GM18507 (cell line): ENCODE measurements around the gene MYL5.

Source experiments
- DNase-seq: peaks from one replicate; pipeline ENCODE4 v3.0.0; 2011; ENCODE audit warnings: low read depth; ENCODE audit not compliant: insufficient read length; ENCODE audit errors: extremely low spot score
- FAIRE-seq: peaks from 2 replicates; lab custom pipeline; 2011; peaks lifted over from hg19 to GRCh38; lab: Jason Lieb, UNC

The MYL5 gene, protein sequence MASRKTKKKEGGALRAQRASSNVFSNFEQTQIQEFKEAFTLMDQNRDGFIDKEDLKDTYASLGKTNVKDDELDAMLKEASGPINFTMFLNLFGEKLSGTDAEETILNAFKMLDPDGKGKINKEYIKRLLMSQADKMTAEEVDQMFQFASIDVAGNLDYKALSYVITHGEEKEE

DNA sequence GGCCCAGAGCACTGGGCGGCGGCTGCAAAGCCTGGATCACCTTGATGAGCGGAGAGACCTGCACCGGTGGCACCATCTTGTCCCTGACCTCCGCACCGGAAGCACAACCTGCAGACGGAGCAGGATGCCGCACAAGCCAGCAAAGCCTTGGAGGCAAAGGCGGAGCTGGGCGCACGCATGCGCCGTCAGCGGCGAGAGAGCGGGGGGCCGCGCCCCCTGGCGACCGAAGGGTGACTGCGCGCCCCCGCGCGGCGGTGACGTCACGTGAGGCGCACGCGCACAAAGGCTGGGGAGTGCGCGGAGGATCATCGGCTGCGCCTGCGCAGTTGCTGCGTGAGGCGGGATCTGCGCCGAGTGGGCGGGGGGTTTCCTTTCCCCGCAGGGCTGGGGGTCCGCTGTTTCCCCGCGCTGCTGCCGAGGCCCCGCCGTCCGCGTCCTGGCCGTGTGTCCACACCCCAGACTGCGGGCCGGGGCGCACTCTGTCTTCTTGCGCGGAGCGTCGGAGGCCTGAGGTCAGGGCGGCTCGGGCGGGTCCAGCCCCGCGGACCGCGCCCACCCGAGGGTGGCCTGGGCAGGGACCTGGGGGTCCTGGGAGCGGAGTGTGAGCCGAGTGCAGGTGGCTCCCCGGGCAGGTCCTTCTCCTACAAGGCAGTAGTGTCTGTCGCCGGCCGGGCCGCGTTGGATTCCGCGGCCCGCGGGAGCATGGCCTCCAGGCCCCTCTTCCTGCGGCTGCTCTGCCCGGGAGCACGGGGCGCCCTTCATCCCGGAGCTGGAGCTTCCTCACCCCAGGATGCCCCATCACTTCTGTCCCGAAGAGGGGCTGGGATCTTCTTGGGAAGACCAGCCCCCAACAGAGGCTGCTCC lies at the start of gene MYL5, which contains the start of gene ATP5ME:
Gene MYL5, plus strand, starts transcription at position 371 of the 864 bp plus-strand sequence. CDS start 3,485 bp downstream, outside the sequence.
Gene ATP5ME, minus strand, starts transcription at position 105 of the 864 bp plus-strand sequence. Its CDS starts 29 bp downstream, at position 76.
- peak; percentile 99 for FAIRE-seq

DNA sequence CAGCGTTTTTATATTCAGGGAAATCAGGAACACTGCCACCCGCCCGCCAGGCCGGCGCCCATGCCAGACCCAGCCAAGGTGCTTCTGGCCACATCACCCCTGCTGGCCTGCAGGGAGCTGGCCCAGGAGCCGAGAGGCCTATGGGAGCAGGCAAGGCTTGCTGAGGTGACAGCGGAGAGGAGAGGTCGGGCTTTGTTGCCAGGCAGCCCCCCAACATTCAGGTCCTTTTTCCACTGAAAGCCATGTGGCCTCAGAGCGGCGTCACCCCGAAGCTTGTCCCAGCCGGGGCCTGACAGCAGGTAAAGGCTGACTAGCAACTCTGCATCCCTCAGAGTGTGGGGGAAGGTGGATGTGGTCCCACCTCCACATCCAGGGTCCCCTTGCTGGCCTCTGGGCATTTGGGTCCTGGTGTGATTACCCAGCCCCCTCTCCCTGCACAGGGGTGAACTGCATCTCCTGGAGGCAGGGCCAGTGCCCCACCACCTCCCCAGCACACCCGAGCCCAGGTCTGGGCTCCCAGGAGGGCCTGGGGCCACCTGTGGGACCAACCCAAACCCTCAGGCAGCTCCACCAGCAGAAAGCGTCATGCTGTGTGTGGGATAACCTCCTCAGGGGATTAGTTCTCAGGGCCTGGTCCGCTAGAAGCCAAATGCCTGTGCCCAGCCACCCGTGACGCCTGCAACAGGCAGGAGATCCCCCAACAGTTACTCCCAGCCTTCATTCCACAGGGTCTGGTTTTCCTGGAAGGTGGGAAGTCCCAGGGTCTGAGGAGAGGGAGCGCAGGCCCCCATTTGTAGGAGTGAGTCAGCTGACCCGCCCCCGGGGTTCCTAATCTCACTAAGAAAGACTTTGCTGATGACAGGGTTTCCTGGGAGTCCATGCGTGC lies 49.4 kb upstream of the MYL5 start, which contains the start of gene PDE6B:
Gene PDE6B, plus strand, starts transcription at position 869 of the 886 bp plus-strand sequence. CDS start 54 bp downstream, outside the sequence.
- DNase-seq (no peak), FAIRE-seq (no peak)

More for the DNA sequence above, at the start of gene MYL5, which contains the start of gene ATP5ME:
- peak; percentile 99 for DNase-seq

DNA sequence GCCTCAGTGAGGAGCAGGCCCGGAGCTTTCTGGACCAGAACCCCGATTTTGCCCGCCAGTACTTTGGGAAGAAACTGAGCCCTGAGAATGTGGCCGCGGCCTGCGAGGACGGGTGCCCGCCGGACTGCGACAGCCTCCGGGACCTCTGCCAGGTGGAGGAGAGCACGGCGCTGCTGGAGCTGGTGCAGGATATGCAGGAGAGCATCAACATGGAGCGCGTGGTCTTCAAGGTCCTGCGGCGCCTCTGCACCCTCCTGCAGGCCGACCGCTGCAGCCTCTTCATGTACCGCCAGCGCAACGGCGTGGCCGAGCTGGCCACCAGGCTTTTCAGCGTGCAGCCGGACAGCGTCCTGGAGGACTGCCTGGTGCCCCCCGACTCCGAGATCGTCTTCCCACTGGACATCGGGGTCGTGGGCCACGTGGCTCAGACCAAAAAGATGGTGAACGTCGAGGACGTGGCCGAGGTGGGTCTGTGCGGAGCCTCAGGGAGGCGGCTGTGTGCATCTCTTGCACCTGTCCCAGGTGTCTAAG lies 48.6 kb upstream of the MYL5 start:
- DNase-seq (no peak), FAIRE-seq (no peak)

DNA sequence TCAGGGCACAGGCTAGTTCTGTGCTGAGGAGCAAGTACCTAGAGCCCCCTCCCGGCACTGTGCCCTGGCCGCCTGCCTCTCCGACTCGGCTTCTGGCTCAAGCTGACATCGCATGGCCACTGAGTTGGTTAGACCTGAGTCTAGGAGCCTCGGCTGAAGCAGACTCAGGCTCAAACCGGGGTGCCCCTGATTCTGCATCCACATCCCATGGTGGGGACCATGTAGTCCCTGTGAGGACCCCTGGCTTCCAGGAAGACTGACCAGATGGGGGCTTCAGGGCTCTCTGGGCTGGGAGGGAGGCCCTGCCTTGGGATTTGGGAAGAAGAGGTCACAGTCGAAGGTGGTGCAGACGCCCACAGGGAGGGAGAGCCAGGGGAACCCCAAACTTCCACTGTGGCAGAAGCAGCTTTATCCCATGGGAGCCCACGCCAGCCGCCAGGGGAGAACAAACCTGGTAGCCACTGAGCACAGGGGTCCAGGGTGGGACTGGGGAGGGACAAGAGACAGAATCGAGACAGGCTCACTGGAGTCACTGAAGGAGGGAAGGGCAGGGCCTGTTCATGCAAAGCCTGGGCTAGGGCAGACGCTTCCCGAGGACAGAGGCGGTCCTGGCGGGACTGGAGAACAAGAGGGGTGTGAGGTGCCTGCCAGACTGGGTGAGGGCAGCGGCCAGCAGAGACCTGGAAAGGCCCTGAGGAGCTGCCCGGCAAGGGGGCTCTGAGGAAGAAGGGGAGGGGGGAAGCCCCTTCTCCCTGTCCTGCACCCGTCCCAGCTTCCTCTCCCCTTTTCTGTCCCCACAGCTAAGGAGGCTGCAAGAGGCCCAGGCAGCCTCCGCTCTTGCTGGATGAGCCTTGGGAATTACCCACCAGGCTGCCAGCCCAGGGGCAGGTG lies 47.9 kb upstream of the MYL5 start:
- no peak for FAIRE-seq
- DNase-seq, result no peak

DNA sequence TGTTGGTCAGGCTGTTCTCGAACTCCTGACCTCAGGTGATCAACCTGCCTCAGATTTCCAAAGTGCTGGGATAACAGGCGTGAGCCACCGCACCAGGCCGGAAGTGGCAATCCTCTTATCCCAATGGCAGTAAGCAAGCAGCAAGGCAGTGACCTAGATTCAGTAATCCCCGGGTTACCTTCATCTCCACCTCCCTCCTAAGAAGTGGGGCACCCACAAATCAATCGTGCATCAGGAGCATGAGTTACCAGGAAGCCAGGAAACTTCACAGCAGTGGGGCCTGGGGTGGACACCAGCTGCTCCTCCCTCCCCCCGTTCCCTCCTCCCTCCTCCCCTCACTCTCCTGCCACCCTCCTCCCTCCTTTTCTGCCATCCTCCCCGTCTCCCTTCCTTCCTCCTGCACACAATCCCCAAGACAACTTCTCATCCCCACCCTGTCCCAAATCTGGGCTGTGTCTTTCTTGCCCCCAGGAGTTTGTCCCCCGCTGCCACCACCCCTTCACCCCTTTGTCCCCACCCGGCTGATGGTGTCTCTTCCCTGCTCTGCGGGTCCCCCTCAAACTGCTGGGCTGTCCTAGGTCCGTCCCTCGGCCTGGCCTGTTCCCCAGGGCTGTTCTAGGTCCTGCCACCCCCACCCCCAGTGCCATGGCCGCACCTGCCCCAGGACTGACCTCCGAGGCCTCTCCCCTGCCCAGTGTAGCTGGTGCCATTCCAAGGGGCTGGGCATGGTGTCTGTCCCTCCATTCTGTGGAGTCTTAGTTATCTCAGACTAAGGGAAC lies 46.8 kb upstream of the MYL5 start:
- FAIRE-seq, result no peak
- no peak for DNase-seq

DNA sequence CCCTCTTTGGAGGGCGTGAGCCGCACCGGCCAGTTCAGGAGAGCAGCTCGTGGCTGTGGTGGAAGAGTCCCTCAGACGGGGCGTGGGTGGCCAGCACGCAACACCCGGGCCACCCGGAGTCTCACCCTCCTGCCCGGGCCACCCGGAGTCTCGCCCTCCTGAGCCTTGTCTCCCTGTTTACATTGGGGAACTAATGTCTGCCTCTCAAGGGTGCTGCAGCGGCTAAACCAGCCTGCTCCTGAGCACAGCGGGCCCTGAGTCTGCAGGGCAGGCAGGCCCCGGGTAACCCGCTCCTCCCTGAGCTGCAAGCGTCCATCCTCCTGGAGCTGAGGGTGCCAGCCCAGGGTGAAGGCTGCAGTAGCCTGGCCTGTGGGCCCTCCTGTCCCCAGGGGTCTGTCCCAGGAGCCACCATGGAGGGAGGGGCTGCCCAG lies 46.0 kb upstream of the MYL5 start:
- no peak for DNase-seq
- FAIRE-seq, result no peak

DNA sequence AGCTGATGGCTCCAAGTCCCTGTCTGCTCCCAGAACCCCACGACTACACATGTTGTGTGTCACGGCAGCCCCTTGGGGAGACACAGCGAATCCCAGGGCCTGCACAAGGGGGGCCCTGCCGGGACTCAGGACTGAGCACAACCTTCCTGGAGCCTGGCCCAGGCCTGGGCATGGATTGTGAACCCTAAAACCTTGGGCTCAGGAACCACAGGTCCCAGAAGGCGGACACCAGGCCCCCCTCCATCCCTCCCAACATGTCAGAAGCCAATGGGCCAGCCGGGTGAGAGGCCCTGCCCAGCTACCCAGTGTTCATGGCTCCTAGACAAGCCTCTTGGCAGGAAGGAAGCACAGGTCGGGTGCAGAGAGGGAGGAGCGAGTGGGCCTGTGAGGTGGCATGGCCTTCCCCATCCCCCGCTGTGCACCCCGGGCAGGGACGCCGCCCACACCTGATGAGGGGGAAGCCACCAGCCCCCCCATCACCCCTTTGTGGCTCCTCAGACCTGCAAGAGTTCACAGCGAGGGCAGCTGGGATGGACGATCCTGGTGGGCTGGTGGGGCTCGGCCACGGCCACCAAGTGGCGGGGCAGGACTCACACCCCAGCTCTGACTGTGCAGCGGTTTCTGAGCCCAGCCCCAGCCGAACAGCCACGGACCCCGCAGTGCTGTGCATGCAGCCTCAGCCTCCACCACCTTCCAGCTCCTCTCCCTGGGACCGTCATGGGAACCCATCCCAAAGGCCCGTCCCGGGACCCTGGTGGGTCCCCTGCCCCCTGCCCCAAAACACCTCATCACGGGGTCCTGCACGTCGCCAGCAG lies 45.3 kb upstream of the MYL5 start:
- DNase-seq (no peak), FAIRE-seq (no peak)

DNA sequence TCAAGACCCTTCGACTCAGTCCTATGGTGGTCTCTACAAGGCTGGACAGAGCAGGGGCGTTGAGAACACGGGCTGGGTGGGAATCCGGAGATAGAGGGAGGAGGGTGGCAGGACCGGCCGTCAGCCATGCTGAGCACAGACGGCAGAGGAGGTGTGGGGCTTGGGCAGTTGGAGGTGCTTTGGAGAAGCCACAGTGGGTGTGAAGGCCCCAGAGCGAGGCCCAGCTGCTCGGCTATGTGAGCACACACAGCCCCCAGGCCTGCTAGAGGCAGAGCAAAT lies 44.8 kb upstream of the MYL5 start:
- FAIRE-seq, result no peak
- no peak for DNase-seq

DNA sequence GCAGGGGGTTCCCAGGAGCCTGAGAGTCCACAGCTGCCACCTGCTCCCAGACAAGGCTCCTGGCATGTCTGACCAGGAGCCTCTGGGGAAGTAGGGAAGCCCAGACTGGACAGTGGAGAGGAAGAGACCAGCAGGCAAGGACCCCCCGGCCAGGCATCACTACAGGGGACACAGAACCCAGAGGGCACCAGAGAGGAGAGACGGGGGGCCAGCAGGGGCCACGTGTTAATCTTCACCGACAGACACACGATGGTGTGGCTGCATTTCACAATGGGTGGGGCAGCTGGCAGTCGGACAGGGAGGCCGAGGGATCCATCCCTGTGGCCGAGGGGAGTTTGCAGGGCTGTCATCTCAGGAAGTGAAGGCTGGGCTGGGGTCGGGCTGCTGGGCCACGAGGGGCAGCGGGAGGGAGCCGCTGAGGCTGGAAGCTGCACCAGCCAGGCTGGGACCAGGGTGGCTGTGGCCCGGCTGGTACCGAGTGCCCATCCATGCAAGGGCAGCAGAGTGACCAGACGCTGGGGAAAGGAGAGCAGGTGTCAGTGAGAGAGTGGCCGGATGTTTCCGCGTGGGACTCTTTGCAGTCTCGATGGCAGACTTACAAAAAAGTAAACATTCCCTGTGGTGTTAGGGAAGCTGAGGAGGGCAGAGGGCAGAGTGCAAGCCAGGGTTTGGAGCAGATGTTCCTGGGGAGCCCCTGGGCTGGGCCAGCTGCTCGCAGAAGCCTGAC lies 44.3 kb upstream of the MYL5 start:
- FAIRE-seq (no peak), DNase-seq (no peak)

DNA sequence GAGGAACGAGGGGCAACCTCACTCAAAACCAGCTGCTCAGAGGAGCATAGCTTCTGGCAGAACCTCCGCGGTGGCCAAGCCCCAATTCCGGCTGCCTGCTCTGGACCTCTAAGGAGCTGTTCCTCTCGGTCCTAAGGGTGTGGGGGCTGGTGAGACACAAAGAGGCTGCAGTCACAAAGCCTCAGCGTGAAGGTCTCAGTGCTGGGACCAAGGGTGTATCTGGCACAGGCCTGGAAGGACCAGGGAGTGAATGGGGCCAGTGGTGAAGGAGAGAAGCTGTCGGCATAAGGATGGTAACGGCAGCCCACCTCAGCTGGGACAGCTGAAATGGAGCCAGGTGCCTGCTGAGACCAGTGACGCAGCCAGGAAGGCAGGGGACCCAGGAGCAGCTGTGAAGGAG lies 43.7 kb upstream of the MYL5 start:
- no peak for DNase-seq
- no peak for FAIRE-seq

DNA sequence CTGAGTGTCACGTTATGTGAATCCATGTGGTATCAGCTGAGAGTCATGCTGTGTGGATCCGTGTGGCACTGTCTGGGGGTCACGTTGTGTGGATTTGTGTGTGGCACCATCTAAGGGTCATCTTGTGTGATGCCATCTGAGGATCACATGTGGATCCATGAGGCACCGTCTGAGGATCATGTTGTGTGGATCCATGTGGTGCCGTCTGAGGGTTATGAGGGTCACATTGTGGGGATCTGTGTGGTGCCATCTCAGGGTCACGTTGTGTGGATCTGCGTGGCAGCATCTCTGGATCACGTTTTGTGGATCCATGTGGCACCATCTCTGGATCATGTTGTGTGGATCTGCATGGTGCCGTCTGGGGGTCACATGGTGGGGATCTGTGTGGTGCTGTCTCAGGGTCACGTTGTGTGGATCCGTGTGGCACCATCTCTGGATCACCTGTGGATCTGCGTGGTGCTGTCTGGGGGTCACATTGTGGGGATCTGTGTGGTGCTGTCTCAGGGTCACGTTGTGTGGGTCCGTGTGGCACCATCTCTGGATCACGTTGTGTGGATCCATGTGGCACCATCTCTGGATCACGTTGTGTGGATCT lies 42.0 kb upstream of the MYL5 start:
- FAIRE-seq (no peak), DNase-seq (no peak)

DNA sequence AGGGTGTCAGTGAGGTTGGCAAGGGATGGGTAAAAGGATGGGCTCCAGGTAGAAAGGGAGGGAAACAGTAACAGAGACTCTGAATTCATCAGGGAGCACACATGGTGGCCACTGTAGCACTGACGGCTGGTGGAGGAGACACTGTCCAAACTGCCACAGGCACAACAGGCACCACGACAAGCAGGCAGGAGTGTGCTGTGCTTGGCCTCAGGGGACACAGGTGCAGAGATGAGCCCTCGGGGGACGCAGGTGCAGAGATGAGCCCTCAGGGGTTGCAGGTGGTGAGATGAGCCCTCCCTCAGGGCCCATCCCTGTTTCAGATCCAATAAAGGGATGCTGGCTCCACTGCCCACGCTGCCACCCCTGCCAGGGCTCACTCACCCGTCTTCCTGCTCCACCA lies 41.4 kb upstream of the MYL5 start:
- no peak for FAIRE-seq
- DNase-seq, result no peak

DNA sequence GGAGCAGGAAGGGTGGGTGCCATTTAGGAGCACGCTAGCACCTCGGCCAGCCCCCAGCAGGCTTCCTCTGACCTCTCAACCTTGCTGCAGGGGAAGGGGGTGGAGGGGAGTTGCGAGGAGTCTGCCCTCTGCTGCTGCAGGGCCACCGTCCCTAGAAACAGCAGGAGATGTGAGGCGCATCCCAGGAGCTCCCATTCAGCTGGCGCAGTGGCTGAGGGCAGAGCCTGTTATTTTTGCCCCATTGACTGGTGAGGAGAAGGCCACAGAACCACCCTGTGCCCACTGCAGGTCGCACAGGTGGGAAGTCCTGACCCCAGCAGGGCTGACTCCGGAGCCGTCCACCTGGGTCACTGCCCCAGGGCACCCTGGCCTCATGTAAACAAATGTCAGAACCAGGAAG lies 40.9 kb upstream of the MYL5 start:
- DNase-seq (no peak), FAIRE-seq (no peak)

DNA sequence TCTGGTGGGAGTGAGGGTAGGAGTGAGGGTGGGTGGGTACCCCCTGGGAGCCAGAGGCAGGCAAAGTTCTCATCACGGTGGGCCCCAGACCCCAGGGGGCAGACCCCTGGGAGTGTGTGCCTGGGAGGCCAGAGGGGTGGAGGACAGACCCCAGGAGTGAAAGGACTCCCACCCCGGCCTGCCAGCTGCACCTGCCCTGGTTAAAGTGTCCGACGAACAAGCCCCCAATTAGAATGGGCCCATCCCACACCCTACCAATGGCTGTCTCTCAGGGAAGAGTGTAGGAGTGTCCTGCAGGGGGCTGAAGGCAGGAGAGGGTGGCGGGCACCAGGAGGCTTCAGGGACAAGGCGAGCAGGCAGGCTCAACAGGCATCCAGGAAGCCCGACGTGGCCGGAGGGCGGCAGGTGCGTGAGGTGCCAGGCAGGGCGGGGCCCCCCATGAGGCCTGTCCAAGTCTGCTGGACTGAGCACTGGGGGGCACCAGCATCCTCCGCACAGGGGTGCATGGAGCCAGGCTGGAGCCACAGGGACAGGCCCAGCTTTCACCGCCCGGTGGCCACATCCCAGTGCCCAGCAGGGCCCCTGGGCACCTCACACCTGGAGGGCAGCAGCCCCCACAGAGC lies 40.3 kb upstream of the MYL5 start:
- FAIRE-seq (no peak), DNase-seq (no peak)

DNA sequence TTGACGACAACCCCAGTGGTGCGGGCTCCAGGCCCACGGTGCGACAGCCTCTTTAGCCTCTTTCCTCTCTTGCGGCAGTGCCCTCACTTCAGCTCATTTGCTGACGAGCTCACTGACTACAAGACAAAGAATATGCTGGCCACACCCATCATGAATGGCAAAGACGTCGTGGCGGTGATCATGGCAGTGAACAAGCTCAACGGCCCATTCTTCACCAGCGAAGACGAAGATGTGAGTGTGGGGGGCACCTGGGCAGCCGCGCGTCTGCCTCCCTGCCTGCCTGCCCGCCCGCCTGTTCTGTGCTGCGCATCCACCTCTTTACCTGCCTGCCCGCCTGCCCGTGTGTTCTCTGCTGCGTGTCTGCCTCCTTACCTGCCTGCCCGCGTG lies 39.8 kb upstream of the MYL5 start:
- DNase-seq, result no peak
- no peak for FAIRE-seq
